ENCODE results near the gene MED13. TPM values are rescaled to one million over a fixed set of nuclear protein-coding genes. Genes with fewer than 3 reads are reported as not detected.

MED13 gene
- total RNA-seq, 1 donor from 2014 or later: 65.7 TPM

DNA sequence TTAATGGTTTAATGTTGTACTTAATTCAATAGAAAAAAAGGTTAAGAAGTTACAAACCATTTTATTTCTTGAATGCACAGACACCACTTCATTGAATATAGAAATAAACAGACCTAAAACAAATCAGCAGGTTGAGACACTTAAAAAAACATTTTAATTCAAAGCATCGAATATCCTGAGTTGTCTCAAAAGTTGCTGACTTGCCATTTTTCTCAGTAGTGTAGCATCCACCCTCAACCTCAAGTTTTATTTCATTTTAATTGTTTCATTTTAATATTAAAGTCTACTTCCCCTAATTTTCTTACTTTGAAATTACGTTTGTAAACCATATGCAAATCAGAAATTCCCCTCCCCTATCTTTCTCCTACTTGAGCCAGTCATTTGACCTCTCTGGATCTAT is 5.8 kb upstream of the MED13 start:
- Histone ChIP-seq H3K27me3 (no peaks in the 10 kb centered on the region), H3K4me3 (no peak overlapping the region), H3K9me3 (no peaks in the 10 kb centered on the region), H3K4me1 (peaks cover 5% of the 10 kb centered on the region), H3K36me3 (no peaks in the 10 kb centered on the region), H3K27ac (no peak overlapping the region)
- ATAC-seq (no peak), DNase-seq (no peak)
- intact Hi-C loops (cut with DNase I): no loop called here
- TF ChIP-seq, protein P1, sequence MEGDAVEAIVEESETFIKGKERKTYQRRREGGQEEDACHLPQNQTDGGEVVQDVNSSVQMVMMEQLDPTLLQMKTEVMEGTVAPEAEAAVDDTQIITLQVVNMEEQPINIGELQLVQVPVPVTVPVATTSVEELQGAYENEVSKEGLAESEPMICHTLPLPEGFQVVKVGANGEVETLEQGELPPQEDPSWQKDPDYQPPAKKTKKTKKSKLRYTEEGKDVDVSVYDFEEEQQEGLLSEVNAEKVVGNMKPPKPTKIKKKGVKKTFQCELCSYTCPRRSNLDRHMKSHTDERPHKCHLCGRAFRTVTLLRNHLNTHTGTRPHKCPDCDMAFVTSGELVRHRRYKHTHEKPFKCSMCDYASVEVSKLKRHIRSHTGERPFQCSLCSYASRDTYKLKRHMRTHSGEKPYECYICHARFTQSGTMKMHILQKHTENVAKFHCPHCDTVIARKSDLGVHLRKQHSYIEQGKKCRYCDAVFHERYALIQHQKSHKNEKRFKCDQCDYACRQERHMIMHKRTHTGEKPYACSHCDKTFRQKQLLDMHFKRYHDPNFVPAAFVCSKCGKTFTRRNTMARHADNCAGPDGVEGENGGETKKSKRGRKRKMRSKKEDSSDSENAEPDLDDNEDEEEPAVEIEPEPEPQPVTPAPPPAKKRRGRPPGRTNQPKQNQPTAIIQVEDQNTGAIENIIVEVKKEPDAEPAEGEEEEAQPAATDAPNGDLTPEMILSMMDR (IDR thresholded peaks at IDR 0.05): no peak

DNA sequence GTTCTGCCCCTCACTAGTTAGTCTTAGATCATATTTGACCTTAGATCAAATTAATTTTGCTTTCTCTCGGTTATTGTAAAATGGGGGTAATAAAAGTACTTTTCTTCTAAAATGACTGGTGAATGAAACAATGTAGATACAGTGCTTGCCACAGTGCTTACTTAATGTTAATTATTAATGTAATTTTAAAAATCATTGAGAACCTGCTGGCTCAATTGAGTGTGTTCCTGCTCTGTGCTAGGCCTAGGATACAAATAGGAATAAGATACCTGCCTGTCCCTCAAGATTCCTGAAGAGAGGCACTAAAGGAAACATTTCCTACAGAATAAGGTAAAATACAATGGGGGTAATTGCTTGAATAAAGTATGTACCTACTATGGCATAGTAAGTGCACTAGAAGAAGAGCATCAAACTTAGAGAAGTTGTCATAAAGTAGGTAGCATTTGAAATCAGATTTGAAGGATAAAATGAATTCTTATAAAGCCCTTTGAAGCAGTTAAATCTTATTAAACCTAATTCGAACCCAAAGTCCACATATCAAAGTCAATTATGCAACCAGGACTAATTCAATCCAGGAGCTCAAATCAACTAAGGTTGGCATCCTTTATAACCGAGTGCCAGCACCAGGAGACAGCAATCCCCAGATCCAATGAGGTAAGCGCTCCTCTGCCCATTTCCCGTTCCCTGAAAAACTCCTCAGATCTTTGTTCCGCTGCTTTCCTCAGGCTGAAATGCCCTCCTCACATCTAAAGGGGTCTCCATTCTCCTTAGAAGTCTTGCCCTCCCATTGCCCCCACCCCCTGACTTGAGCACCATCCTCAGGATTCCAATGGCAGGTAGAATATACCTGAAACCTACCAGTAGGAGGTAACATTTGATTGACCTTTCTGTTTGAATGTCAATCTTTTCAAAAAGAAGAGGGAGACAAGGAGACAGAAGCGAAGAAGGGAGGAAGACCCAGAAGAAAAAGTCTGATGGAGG is 2.4 kb upstream of the MED13 start:
- Histone ChIP-seq H3K4me1 (peaks cover 19% of the 10 kb centered on the region), H3K4me3 (no peak overlapping the region), H3K27me3 (no peaks in the 10 kb centered on the region), H3K27ac (no peak overlapping the region), H3K36me3 (no peaks in the 10 kb centered on the region), H3K9me3 (no peaks in the 10 kb centered on the region)
- TF ChIP-seq, protein P1 (IDR thresholded peaks at IDR 0.05): no peak
- intact Hi-C loops (cut with DNase I): no loop called here
- ATAC-seq: no peak
- no peak for DNase-seq

DNA sequence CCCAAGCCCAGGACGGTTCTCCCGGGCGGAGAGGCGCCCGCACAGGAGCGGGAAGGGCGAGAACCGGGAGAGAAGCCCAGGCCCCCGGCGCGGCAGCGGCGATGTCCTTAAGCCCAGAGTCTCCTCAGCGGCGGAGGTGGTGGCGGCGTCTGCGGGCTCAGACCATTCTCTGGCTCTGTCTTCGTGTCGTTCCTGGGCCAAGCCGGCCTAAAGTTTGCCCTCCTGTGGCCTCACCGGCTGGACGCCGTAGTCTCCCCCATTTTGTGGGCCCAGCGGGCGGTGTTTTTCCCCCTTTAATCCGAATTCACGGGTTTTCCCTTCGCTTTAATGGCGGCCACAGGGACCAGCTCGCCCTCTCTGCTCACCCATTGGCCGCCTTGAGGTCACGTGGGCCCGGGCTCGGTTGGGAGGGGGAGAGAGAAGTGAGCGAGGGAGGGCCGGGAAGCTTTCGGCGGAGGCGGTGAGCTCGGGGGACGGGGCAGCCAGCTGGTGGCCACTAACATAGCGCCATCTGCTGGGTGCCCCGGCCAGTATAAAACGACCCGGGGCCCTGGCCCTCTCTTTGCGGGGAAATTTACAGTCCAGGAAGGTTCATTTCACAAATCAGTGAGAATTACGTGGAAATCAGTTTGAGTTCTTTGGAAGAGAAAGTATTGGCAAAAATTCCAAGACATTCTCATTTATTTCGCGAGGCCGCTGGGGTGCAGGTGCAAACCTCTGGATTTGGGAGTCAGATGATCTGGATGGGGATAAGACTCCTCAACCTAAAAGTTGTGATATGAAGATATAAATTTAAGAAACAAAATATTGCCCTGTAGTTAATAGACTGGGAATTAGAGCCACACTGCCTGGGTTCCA is 762 bp upstream of the MED13 start:
- Histone ChIP-seq H3K27me3 (no peaks in the 10 kb centered on the region), H3K27ac (peak overlapping the region; percentile 98), H3K36me3 (peaks cover 6% of the 10 kb centered on the region), H3K4me1 (peaks cover 33% of the 10 kb centered on the region), H3K9me3 (no peaks in the 10 kb centered on the region), H3K4me3 (peak overlapping the region; percentile 93)
- intact Hi-C loops (cut with DNase I): no loop called here
- TF ChIP-seq, protein P1 (IDR thresholded peaks at IDR 0.05): peak; percentile 91
- peak; percentile 99 for ATAC-seq
- peak; percentile 100 for DNase-seq

DNA sequence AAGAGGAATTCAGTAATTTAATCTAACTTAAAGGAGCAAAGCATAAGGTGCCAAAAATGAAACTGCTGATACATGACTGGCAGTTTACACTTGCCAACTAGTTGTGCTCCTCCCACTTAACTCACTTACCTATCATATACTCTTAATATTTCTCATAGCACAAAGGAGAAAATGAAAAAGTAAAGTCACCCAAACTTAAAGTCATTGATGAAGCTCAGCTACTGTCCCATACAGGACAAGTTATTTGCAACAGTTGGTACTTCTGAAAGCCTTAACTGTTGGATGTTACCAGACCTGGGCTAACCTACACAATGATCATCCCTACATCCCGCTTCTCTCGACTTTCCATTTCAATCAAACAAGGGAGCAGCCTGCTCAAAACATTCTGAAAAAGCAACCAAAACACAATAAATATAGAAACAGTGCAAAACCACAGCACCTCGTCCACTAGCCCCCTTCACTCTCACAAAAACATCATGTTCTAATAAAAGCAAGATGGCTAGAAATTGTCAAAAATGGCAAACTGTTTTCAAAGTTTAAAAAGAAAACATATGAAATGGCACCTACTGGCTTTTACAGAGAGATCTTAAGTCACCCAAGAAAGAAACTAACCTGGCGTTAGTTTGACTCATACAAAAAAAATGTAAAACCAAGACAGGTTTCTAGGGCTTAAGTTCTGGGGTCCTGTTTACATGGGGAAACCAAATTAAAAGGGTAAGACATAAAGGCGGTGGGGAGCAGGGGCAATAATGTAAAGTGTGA is 868 bp downstream of the MED13 start:
- Histone ChIP-seq H3K27me3 (no peaks in the 10 kb centered on the region), H3K9me3 (no peaks in the 10 kb centered on the region), H3K36me3 (peaks cover 21% of the 10 kb centered on the region), H3K4me3 (peak overlapping the region; percentile 93), H3K27ac (peak overlapping the region; percentile 86), H3K4me1 (peaks cover 49% of the 10 kb centered on the region)
- TF ChIP-seq, protein P1 (IDR thresholded peaks at IDR 0.05): no peak
- ATAC-seq (no peak), DNase-seq (no peak)
- intact Hi-C loops (cut with DNase I): no loop called here

DNA sequence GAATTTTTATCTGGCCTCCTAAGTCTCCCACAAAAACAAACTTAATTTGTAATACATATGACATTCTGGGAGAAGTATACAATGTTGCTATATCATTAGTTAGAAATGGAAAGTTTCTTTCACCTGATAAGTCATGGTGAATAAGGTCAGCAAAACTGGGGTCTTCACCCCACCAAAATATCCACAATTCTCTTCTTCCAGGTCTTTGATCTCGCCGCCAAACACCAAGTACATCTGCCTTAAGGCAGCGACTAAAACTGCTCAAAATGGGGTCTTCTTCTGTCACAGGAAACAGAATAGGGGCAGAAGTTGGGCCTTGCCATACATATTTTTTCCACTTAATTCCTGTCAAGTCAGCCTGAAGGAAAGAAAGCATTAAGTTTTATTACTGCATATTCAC is 2.1 kb downstream of the MED13 start:
- peak overlapping the region; percentile 93 for H3K4me3 ChIP-seq
- no peak overlapping the region for H3K27ac ChIP-seq
- ATAC-seq (no peak), DNase-seq (no peak)
- no peaks in the 10 kb centered on the region for H3K27me3 ChIP-seq
- no peaks in the 10 kb centered on the region for H3K9me3 ChIP-seq
- TF ChIP-seq, protein P1 (IDR thresholded peaks at IDR 0.05): no peak
- intact Hi-C loops (cut with DNase I): no loop called here
- H3K4me1 ChIP-seq: peaks cover 58% of the 10 kb centered on the region
- H3K36me3 ChIP-seq: peaks cover 22% of the 10 kb centered on the region
